GM18858 (cell line): ENCODE measurements around the gene OR1J2.

Experiments used
- ATAC-seq: cut with Tn5 transposase; IDR thresholded peaks from one replicate; pipeline ENCODE4 v1.9.1; 2021; ENCODE audit not compliant: unreplicated experiment

Gene OR1J2

GRCh38 chr9:122551371-122551770, 40.8 kb downstream of the OR1J2 start:
- ATAC-seq = no peak

GRCh38 chr9:122552812-122553211, 42.2 kb downstream of the OR1J2 start, which contains the start of gene OR1N2:
TSS of gene OR1N2 (plus strand) at chr9:122553112. CDS start at chr9:122553212, 100 bp downstream.
- ATAC-seq = no peak
